22Rv1 (cell line): ENCODE data around the gene IGFBP3.

Source experiments
- H3K27ac ChIP-seq: fragments of 450-650 bp; 2 replicates; pipeline ENCODE4 v1.5.1; 2017
- CTCF ChIP-seq: fragments of 450-650 bp; IDR thresholded peaks from 2 replicates; pipeline ENCODE4 v1.5.1; 2017; ENCODE audit warnings: mild to moderate bottlenecking
- ZFX ChIP-seq: fragments of 450-650 bp; IDR thresholded peaks from 2 replicates; pipeline ENCODE4 v1.6.1; 2017; ENCODE audit warnings: antibody characterized with exemption, borderline replicate concordance

IGFBP3 gene

GRCh38 chr7:45881280-45881758 is 39.8 kb downstream of the IGFBP3 start:
- H3K27ac ChIP-seq: no peak overlapping the region
- no peak for TF ChIP-seq CTCF
- no peak for TF ChIP-seq ZFX

- TF ChIP-seq CTCF: no peak
- H3K27ac ChIP-seq: no peak overlapping the region
Measured at GRCh38 chr7:45880433-45880860, 40.6 kb downstream of the IGFBP3 start.

- TF ChIP-seq ZFX (no peak), CTCF (no peak)
- H3K27ac ChIP-seq: no peak overlapping the region
Measured at GRCh38 chr7:45878457-45879144, 42.5 kb downstream of the IGFBP3 start.

GRCh38 chr7:45876519-45876918 is 44.6 kb downstream of the IGFBP3 start:
- H3K27ac ChIP-seq: no peak overlapping the region
- TF ChIP-seq ZFX (no peak), CTCF (no peak)

GRCh38 chr7:45874408-45875131 is 46.5 kb downstream of the IGFBP3 start:
- TF ChIP-seq CTCF (no peak), ZFX (no peak)

GRCh38 chr7:45873355-45873754 is 47.7 kb downstream of the IGFBP3 start:
- no peak for TF ChIP-seq ZFX
- no peak for TF ChIP-seq CTCF
- no peak overlapping the region for H3K27ac ChIP-seq

More at GRCh38 chr7:45874408-45875131, 46.5 kb downstream of the IGFBP3 start:
- no peak overlapping the region for H3K27ac ChIP-seq

- no peak for TF ChIP-seq ZFX
- TF ChIP-seq CTCF: no peak
- H3K27ac ChIP-seq: no peak within 1 kb of the TSS
Measured at GRCh38 chr7:45873035-45873354, 48.1 kb downstream of the IGFBP3 start, which contains the start of gene CCDC201. Gene CCDC201 (minus strand): TSS chr7:45873082. CDS start chr7:45873007, 75 bp downstream.
